HG03460 (cell line): ENCODE measurements around the gene TFAP2D.

Experiments used
- ATAC-seq: cut with Tn5 transposase; IDR thresholded peaks from one replicate; pipeline ENCODE4 v1.9.1; 2021; ENCODE audit not compliant: unreplicated experiment

TFAP2D gene

DNA sequence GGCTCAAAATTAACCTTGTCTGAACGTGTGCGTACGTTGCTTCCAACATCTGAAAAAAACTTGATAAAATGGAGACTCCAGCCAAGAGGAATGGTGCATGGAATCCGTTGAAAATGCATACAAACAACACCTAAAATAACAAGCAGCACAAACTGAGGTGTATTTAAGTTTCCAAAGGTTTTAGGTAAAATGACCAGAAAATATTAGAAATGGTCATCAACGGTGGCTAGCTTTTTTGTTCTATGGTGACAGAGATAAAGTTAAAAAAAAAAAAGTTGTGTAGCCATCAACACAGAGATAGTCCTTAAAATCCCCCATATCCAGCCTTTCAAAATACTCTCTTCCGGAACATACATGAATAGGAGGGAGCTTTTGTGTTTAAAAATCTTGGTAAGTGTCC lies 104.7 kb downstream of the TFAP2D start:
- no peak for ATAC-seq

DNA sequence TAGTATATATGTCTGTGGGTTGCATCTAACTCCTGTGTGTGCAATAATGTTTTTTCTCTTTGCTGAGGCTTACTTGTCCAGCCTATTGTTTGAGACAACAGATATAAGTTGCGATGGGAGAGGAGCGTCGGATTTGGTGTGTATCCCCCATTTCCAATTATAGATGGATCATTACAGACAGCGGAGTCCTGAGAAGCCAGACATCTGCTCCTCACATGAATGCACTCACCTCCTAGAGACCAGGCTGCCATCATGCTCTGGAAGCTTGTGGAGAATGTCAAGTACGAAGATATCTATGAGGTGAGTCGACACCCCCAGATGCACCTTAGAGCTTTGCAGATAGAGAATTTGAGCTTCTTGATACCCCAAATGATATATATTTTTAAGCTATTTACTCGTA lies 105.3 kb downstream of the TFAP2D start, which contains the start of gene TFAP2B:
TFAP2B (plus strand) TSS at position 199 of the 400 bp plus-strand sequence; CDS start at position 220, 21 bp downstream.
- ATAC-seq = no peak

DNA sequence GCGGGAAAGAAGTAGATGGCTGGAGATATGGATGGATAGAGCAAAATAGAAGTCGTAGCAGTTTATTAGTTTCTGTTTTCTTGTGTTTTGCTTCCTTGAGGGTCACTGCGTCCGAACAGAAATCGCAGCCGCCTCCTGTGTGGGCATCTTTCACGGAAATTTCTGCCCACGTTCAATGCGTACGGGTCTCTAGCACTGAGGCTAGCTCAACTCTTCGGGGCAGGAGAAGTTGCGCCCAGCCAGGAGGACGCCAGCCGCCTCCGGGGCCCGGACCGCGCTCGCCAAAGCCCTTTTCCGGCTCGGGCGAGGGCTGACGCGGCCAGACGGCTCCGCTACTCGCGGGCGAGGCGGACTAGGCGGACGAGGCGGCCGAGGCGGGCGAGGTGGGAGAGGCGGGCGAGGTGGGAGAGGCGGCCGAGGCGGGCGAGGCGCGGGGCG lies 106.2 kb downstream of the TFAP2D start:
- no peak for ATAC-seq

DNA sequence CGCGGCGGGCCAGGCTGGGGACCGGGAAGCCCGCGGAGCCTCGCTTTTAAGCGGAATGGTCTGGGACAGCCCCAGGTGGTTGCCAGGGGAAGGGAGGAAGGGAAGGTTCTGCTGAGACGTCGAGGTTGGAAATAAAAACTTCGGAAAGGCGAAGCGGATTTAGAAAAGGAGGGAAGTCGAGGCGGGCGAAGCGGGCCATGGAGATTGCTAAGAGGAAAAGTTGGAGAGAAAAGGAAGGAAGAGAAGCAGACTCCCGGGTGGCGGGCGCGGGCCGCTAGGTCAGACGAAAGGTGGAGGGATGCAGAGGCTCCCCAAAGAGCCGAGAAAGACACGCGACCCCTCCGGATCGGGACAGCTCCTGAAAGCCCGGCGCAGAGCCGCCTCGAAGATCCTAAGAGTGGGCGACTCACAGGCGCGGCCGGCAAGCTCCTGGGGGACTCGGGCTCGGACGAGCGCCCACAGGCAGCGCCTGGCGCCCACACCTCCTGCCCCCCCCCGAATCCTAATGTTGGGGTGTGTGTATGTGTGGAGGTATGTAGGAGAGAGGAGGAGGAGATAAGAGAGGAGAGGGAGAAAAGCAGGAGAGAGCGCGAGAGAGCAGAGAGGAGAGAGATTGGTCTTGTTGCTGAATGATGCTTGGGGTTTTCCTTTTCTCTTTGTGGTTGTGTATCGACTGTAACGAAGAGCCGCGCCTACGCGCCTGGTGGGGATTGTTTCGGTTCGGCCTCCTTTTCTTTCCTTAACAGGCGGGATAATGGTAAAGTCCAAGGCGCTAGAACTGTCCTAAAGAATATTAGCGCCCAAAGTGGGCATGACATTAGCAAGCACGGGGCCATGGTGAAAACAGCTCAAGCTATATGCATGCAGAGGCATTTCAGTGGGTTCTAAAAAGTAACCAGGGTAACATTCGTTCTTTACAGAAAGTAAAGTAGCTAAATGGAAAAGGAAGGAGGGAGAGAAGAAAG lies 106.9 kb downstream of the TFAP2D start:
- ATAC-seq = no peak

DNA sequence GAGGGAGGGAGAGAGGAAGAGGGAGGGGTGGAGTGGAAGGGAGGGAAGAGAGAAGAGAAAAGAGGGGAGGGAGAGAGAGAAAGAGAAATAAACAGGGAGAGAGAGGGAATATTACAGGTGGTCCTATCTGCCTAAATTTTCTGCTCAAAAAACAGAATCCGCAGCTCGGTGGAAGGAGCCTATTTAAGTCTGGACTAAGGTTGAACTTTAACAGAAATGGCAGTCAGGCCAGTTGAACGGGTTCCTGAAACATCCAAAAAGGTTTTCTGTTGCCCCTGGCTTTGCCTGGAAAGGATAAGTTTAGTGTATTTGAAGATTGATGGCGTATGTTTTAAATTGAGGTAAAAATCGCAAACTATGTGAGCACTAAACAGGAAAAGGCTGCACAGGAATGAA lies 107.5 kb downstream of the TFAP2D start:
- no peak for ATAC-seq

DNA sequence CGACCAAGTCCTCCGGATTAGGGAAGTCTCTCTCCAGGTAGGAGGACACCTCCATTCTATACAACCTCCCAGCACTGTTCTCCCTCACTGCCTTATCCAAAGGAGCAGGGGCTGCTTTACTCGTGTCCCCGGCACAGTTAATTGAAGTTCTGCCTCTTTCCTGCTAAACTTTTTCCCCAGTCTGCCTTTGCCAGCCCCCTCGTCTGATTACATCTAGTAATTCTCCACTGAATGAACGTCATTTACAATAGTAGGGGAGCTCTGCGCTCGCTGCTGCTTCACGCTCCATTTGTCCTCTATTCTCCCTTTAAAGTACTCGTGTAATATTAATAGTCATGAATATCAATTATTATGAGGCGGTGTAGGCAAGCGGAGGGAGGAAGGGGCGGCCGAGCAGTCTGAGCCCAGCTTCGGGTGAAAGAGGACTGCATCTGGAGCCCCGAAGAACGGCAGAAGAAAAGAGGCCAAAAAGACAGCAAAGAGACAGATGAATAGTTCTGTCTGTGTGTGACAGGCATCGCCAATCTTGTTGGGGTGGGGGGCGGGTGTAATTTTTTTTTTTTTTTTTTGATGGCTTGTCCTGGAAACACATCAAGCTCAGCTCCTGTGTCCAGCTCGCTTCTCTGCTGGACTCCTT lies 108.2 kb downstream of the TFAP2D start:
- ATAC-seq = no peak

DNA sequence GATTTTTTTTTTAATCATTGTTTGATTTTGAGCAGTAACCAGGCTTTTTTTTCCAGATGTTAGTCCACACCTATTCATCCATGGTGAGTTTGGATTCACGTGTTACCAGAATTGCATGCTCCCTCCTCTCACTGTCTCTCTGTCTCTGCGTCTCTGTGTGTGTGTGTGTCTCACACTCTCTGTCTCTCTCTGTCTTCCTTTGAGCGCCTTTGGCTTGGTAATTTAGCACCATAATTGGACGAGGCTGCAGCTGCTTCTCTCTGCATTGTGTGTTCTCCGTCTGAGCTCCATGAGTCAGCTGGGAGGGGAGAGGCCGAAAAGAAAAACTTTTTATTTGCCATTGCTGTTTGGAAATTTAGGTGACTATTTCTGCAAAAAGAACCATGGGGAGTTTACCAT lies 108.8 kb downstream of the TFAP2D start:
- ATAC-seq = no peak
